GM23338 (cell line): Measurements from ENCODE around the gene PHF5A.

ENCODE experiments used
- CREB1 ChIP-seq: fragments of 250-450 bp; sonication (Bioruptor Pico); IDR thresholded peaks from 2 replicates; pipeline ENCODE4 v1.5.0; 2020; ENCODE audit warnings: low read depth, mild to moderate bottlenecking, moderate library complexity
- EZH2 ChIP-seq: fragments of 200-600 bp; sonication (generic); IDR thresholded peaks from one replicate; pipeline ENCODE4 v1.8.0; 2017; ENCODE audit warnings: antibody characterized with exemption, mild to moderate bottlenecking, low read depth; ENCODE audit not compliant: unreplicated experiment
- EZH2phosphoT487 ChIP-seq: fragments of 200-600 bp; sonication (generic); IDR thresholded peaks from one replicate; pipeline ENCODE4 v1.8.1; 2018; ENCODE audit warnings: antibody characterized with exemption; ENCODE audit not compliant: unreplicated experiment
- JUNB ChIP-seq: IDR thresholded peaks from one replicate; pipeline ENCODE4 v1.6.1; 2016; ENCODE audit warnings: antibody characterized with exemption; ENCODE audit not compliant: unreplicated experiment
- NANOG ChIP-seq: IDR thresholded peaks from 2 replicates; pipeline ENCODE4 v1.6.1; 2016; ENCODE audit warnings: antibody characterized with exemption, borderline replicate concordance
- POLR2AphosphoS5 ChIP-seq: IDR thresholded peaks from 2 replicates; pipeline ENCODE4 v1.6.1; 2016; ENCODE audit warnings: antibody characterized with exemption, low read depth
- STAT1 ChIP-seq: IDR thresholded peaks from one replicate; pipeline ENCODE4 v1.6.1; 2016; ENCODE audit warnings: antibody characterized with exemption; ENCODE audit not compliant: unreplicated experiment
- ZNF331 ChIP-seq: fragments of 250-450 bp; sonication (Bioruptor Pico); IDR thresholded peaks from 2 replicates; pipeline ENCODE4 v1.5.0; 2020; ENCODE audit warnings: low read depth, mild to moderate bottlenecking, moderate library complexity
- TF ChIP-seq, protein P1 (sequence below), 2 experiments: fragments of 200-600 bp in 1 of 2; sonication (generic) in 1 of 2; conservative IDR thresholded peaks; 2 replicates each; pipeline versions ENCODE4 v1.5.1 to v1.6.1; 2016 to 2017; ENCODE audit warnings: antibody characterized with exemption in 2 of 2, low read depth in 2 of 2, mild to moderate bottlenecking in 2 of 2, moderate library complexity in 1 of 2
- TF ChIP-seq, protein P2 (sequence below): IDR thresholded peaks from one replicate; pipeline ENCODE4 v1.6.1; 2018; ENCODE audit warnings: antibody characterized with exemption; ENCODE audit not compliant: unreplicated experiment
- TF ChIP-seq, protein P3 (sequence below): IDR thresholded peaks from 2 replicates; pipeline ENCODE4 v1.6.1; 2016; ENCODE audit warnings: antibody characterized with exemption

DNA sequence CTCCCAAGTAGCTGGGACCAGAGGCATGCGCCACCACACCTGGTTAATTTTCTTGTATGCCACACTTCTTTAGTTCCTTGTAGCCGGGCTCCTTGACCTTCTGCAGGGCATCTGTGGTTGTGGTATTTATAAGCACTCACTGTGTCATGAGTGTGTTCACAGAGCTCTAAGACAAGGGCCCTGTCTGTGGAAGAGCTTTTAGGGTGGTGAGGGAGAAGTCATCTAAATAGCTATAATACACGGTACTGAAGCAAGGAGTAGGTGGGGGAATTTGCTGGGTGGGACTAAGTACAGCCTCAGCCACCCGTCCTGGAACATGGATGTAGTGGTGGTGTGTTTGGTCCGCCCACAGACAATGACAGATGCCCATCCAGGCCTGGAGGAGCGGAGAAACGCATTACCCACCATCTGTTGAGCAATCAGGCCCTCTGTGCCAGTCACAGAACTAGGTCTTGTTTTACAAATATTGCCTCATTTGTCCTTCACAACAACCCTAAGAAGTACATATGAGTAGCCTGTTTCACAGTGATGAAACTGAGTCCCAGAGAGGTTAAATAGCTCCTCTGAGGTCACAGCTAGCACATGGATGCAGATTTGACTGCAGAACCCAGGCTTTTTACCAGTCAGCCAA lies 10.5 kb upstream of the PHF5A start:
- TF ChIP-seq, protein P1, sequence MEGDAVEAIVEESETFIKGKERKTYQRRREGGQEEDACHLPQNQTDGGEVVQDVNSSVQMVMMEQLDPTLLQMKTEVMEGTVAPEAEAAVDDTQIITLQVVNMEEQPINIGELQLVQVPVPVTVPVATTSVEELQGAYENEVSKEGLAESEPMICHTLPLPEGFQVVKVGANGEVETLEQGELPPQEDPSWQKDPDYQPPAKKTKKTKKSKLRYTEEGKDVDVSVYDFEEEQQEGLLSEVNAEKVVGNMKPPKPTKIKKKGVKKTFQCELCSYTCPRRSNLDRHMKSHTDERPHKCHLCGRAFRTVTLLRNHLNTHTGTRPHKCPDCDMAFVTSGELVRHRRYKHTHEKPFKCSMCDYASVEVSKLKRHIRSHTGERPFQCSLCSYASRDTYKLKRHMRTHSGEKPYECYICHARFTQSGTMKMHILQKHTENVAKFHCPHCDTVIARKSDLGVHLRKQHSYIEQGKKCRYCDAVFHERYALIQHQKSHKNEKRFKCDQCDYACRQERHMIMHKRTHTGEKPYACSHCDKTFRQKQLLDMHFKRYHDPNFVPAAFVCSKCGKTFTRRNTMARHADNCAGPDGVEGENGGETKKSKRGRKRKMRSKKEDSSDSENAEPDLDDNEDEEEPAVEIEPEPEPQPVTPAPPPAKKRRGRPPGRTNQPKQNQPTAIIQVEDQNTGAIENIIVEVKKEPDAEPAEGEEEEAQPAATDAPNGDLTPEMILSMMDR (conservative IDR thresholded peaks at IDR 0.05; ENCODE audit: low read depth in 2 of 2): no peak
- TF ChIP-seq STAT1: no peak
- TF ChIP-seq JUNB: no peak
- no peak for TF ChIP-seq POLR2AphosphoS5
- no peak for TF ChIP-seq EZH2
- no peak for TF ChIP-seq EZH2phosphoT487
- TF ChIP-seq, protein P2, sequence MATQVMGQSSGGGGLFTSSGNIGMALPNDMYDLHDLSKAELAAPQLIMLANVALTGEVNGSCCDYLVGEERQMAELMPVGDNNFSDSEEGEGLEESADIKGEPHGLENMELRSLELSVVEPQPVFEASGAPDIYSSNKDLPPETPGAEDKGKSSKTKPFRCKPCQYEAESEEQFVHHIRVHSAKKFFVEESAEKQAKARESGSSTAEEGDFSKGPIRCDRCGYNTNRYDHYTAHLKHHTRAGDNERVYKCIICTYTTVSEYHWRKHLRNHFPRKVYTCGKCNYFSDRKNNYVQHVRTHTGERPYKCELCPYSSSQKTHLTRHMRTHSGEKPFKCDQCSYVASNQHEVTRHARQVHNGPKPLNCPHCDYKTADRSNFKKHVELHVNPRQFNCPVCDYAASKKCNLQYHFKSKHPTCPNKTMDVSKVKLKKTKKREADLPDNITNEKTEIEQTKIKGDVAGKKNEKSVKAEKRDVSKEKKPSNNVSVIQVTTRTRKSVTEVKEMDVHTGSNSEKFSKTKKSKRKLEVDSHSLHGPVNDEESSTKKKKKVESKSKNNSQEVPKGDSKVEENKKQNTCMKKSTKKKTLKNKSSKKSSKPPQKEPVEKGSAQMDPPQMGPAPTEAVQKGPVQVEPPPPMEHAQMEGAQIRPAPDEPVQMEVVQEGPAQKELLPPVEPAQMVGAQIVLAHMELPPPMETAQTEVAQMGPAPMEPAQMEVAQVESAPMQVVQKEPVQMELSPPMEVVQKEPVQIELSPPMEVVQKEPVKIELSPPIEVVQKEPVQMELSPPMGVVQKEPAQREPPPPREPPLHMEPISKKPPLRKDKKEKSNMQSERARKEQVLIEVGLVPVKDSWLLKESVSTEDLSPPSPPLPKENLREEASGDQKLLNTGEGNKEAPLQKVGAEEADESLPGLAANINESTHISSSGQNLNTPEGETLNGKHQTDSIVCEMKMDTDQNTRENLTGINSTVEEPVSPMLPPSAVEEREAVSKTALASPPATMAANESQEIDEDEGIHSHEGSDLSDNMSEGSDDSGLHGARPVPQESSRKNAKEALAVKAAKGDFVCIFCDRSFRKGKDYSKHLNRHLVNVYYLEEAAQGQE: no peak
- TF ChIP-seq, protein P3, sequence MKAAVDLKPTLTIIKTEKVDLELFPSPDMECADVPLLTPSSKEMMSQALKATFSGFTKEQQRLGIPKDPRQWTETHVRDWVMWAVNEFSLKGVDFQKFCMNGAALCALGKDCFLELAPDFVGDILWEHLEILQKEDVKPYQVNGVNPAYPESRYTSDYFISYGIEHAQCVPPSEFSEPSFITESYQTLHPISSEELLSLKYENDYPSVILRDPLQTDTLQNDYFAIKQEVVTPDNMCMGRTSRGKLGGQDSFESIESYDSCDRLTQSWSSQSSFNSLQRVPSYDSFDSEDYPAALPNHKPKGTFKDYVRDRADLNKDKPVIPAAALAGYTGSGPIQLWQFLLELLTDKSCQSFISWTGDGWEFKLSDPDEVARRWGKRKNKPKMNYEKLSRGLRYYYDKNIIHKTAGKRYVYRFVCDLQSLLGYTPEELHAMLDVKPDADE: no peak
- no peak for TF ChIP-seq ZNF331
- TF ChIP-seq CREB1: no peak
- no peak for TF ChIP-seq NANOG
